HepG2 (cell line): ENCODE data around the gene TTC6. TPM values are rescaled to one million over a fixed set of nuclear protein-coding genes. Genes with fewer than 3 reads are reported as not detected.

Experiments used
- ATF7-NPFF ChIP-seq: sonication (generic); formaldehyde crosslinking; IDR thresholded peaks from 2 replicates; pipeline ENCODE4 v1.8.1; 2023; ENCODE audit warnings: mild to moderate bottlenecking, low read depth, missing genetic modification reagents, moderate library complexity
- CBX1 ChIP-seq: IDR thresholded peaks from one replicate; pipeline ENCODE4 v1.6.1; 2016; ENCODE audit warnings: antibody characterized with exemption, low read depth
- CHD4 ChIP-seq: fragments of 200-600 bp; sonication (generic); IDR thresholded peaks from 2 replicates; pipeline ENCODE4 v1.7.0; 2017; ENCODE audit warnings: mild to moderate bottlenecking, low read length, borderline replicate concordance
- DBP ChIP-seq: sonication (generic); formaldehyde crosslinking; IDR thresholded peaks from 2 replicates; pipeline ENCODE4 v1.4.0; 2020; ENCODE audit warnings: missing genetic modification reagents; ENCODE audit errors: not compliant biosample characterization
- GATA4 ChIP-seq: sonication (generic); IDR thresholded peaks from 2 replicates; pipeline ENCODE4 v1.6.1; 2016; ENCODE audit warnings: antibody characterized with exemption, low read depth, borderline replicate concordance
- HDAC6 ChIP-seq: fragments of 200-600 bp; sonication (generic); IDR thresholded peaks from 2 replicates; pipeline ENCODE4 v1.7.0; 2017; ENCODE audit warnings: mild to moderate bottlenecking, antibody characterized with exemption, low read length, low read depth
- MIXL1 ChIP-seq: IDR thresholded peaks from 2 replicates; pipeline ENCODE4 v1.6.1; 2016
- MLX ChIP-seq: IDR thresholded peaks from 2 replicates; pipeline ENCODE4 v1.6.1; 2016
- MLXIP ChIP-seq: sonication (generic); formaldehyde crosslinking; IDR thresholded peaks from 2 replicates; pipeline ENCODE4 v1.9.0; 2021; ENCODE audit warnings: missing genetic modification reagents, borderline replicate concordance
- MTF1 ChIP-seq: sonication (generic); formaldehyde crosslinking; IDR thresholded peaks from 2 replicates; pipeline ENCODE4 v1.5.0; 2020; ENCODE audit warnings: missing genetic modification reagents
- PBX2 ChIP-seq: IDR thresholded peaks from 2 replicates; pipeline ENCODE4 v1.6.1; 2016; ENCODE audit warnings: control low read depth
- RARA ChIP-seq: IDR thresholded peaks from 2 replicates; pipeline ENCODE4 v1.6.1; 2016; ENCODE audit warnings: missing genetic modification reagents, missing compliant biosample characterization
- TFDP1 ChIP-seq: IDR thresholded peaks from 2 replicates; pipeline ENCODE4 v1.6.1; 2016; ENCODE audit warnings: missing compliant biosample characterization, missing genetic modification reagents, borderline replicate concordance
- ZHX1 ChIP-seq: sonication (generic); formaldehyde crosslinking; IDR thresholded peaks from 2 replicates; pipeline ENCODE4 v1.8.1; 2022; ENCODE audit warnings: low read depth, mild to moderate bottlenecking, missing genetic modification reagents
- ZNF251 ChIP-seq: sonication (generic); formaldehyde crosslinking; IDR thresholded peaks from 2 replicates; pipeline ENCODE4 v1.9.0; 2021; ENCODE audit warnings: mild to moderate bottlenecking, missing genetic modification reagents
- ZNF282 ChIP-seq: fragments of 450-650 bp; IDR thresholded peaks from 2 replicates; pipeline ENCODE4 v1.6.1; 2018; ENCODE audit not compliant: partially characterized antibody
- ZNF615 ChIP-seq: sonication (generic); formaldehyde crosslinking; IDR thresholded peaks from 2 replicates; pipeline ENCODE4 v1.5.0; 2020; ENCODE audit warnings: mild to moderate bottlenecking, missing genetic modification reagents, borderline replicate concordance
- polyA plus RNA-seq, 8 experiments: library from polyadenylated mRNA; depleted of rRNA in 3 of 8; stranded (reverse) in 7 of 8; unstranded in 1 of 8; fragments of >200 nt; fragmentation: Illumina TruSeq in 4 of 8; extraction: Trizol in 4 of 8; gene quantifications; 2 replicates each; pipeline versions ENCODE4 v1.2.1 to v1.2.3, GENCODE V29; 2011 to 2016; ENCODE audit warnings: low read depth in 4 of 8, missing spikeins in 1 of 8, mixed read lengths in 1 of 8; ENCODE audit not compliant: insufficient read depth in 1 of 8
- total RNA-seq, 5 experiments: library from RNA; depleted of rRNA; stranded (reverse); fragments of >200 nt; fragmentation: Illumina TruSeq; extraction: Trizol; gene quantifications; 2 replicates each; pipeline ENCODE4 v1.2.3, GENCODE V29; 2016; ENCODE audit warnings: low read depth in 1 of 5

Gene TTC6
- total and polyA plus RNA-seq, 2 of the 13 experiments (the other 11 are each of a cell fraction or from before 2014, with no cell fraction given), result 9.3 to 27.4 TPM

- TF ChIP-seq ZNF615 (CRISPR knock-in tag), result no peak
- TF ChIP-seq TFDP1 (CRISPR knock-in tag), result peak; percentile 39; the same call in 1 of the 2 replicates
- no peak for TF ChIP-seq PBX2 (CRISPR knock-in tag)
- 0 out of 2 replicates have a peak, but pooled peaks have one; percentile 39 for TF ChIP-seq ZHX1 (CRISPR knock-in tag)
- no peak for TF ChIP-seq RARA (CRISPR knock-in tag)
- no peak for TF ChIP-seq CBX1
- TF ChIP-seq DBP, result no peak
- TF ChIP-seq MLXIP (CRISPR knock-in tag), result no peak
- TF ChIP-seq ZNF282, result no peak
- no peak for TF ChIP-seq MLX (CRISPR knock-in tag)
- no peak for TF ChIP-seq ATF7-NPFF (CRISPR knock-in tag)
- TF ChIP-seq MIXL1 (CRISPR knock-in tag), result no peak; the same call in 1 of the 2 replicates
- TF ChIP-seq CHD4, result 0 out of 2 replicates have a peak, but pooled peaks have one; percentile 70
- no peak for TF ChIP-seq ZNF251
- no peak for TF ChIP-seq MTF1 (CRISPR knock-in tag)
- TF ChIP-seq GATA4, result no peak
- no peak for TF ChIP-seq HDAC6
These were observed 9.2 kb upstream of the TTC6 start (continued) for GRCh38 chr14:37585971-37586796.
